NCI-H2081 (cell line): ENCODE measurements around the gene FBXW12.

ENCODE experiments used
- DNase-seq, 2 experiments: peaks; one replicate each; lab custom pipeline; 2025; lab: John Stamatoyannopoulos, UW

FBXW12 gene

GRCh38 chr3:48407542-48408099 lies 35.6 kb downstream of the FBXW12 start:
- no peak for DNase-seq

DNA sequence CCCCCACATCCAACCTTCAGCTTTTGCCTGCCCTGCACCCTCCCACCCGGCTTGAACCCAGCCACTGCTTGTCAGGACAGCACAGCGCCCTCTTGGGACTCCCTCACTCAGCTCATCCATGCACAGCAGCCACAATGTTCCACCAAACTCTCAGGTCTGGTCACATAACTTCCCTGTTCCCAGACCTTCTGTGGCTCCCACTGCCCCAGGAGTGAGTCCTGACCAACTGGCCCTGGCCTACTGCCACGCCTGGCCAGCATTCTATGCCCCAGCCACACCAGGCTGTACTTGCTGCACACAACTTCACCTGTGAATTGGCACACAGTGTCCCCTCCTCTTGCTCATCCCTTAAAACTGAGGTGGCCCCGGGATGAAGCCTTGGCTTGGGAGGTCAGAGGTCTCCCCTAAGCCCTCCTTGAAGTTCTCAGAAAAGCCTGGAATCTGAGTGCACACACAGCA lies 36.8 kb downstream of the FBXW12 start:
- no peak for DNase-seq

GRCh38 chr3:48409291-48410201 lies 37.5 kb downstream of the FBXW12 start:
- DNase-seq: no peak

GRCh38 chr3:48410205-48411040 lies 38.4 kb downstream of the FBXW12 start:
- no peak for DNase-seq

- DNase-seq: no peak
Measured at GRCh38 chr3:48411041-48411588, 39.1 kb downstream of the FBXW12 start.

- DNase-seq: no peak
Measured at GRCh38 chr3:48411606-48412374, 39.8 kb downstream of the FBXW12 start.

- no peak for DNase-seq
Measured at GRCh38 chr3:48412375-48413001, 40.5 kb downstream of the FBXW12 start.

- DNase-seq: no peak
Measured at GRCh38 chr3:48413086-48413485, 41.1 kb downstream of the FBXW12 start.

DNA sequence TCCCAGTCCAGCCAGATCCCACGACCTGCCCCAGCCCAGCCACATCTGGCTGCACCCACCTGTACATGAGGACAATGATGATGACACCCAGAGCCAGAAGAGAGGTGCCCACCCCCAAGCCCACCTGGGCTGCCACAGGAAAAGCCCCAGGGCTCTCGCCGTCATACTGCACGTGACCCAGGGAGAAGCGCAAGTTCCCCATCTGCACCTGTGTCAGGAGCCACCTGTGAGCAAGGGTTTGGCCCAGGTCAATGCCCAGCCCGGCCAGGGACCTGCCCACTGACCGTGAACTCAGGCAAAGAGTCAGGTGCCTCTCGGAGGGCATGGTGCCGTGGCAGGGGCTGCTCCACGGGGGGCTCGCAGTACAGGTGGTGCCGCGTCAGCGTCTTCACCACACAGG lies 41.6 kb downstream of the FBXW12 start:
- DNase-seq: no peak

DNA sequence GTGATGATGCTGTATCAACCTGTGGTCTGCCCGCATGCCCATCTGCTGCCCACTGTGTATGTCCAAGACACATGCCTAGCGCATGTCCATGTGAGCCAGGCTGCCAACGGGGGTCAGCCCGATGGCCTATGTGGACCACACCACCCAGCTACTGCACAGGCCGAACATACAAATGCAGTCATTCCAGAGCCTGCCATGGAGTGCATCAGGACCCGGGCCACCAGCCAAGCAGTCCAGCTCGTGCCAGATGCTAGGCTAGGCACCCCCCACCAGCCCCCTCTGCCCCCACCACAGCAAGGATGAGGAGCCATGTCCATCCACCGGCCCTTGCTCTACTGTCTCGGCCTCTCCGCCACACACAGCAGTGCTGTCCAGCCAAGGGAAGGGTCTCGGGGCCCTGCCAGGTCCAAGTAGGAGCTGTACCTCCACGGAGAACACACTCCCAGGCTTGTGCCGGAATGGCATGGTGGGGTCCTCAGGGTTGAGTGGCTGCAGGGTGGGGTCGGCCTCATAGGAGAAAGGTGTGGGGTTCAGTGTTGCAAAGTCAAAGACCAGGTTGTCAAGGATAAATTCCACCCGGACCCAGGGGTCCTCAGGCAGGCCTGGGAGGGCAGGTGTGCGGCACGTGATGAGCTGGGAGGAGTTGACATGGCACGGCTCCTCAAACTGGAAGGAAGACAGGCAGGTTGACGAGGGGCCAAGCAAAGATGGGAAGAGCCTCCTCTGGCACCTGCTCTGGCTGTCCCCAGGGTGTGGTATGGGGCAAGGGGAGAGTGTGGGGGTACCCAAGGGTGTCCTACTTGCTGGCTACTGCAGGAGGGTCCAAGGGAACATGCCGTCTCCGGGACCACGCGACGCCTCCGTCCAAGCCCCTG lies 42.6 kb downstream of the FBXW12 start:
- no peak for DNase-seq

- DNase-seq: no peak
Measured at GRCh38 chr3:48415251-48415953, 43.4 kb downstream of the FBXW12 start.

DNA sequence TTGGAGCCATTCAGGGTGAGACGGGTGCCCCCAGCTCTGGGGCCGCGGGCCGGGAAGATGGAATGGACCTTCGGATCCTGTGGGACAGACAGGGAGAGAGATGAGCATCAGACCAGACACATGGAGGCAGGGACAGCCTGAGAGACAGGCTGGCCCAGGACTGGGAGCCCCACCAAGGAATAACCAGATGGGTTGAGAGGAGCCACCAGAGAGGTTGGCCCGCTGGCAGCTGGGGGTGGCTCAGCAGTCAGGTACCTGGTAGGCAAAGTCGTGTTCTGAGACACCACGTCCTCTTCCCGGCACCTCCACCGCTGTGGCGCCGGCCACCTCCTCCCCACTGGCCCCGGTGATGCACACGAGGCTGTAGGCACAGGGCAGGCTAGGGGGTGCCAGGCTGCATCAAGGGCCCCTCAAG lies 44.1 kb downstream of the FBXW12 start:
- DNase-seq: no peak

GRCh38 chr3:48416546-48416945 lies 44.5 kb downstream of the FBXW12 start:
- no peak for DNase-seq

- DNase-seq: no peak
Measured at GRCh38 chr3:48417529-48418108, 45.6 kb downstream of the FBXW12 start.

- no peak for DNase-seq
Measured at GRCh38 chr3:48418140-48418539, 46.1 kb downstream of the FBXW12 start.

DNA sequence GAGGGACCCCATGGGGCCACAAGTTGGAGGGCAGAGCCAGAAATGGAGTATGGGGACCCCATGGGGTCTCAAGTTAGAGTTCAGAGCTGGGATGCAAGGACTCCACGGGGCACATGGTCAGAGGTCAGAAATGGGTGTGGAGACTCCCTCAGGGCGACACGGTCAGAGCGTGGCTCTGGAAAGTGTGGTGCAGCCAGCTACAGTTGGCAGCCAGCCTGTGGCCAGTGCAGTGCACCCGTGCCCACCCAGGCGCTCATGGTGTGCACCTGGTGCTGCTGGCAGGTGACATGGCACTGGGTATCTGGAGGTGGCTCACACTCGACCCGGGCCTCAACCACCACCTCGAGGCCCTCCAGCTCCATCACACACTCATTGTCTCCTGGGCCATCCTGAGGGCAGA lies 46.6 kb downstream of the FBXW12 start:
- DNase-seq: no peak

- DNase-seq: no peak
Measured at GRCh38 chr3:48419149-48419548, 47.1 kb downstream of the FBXW12 start.

DNA sequence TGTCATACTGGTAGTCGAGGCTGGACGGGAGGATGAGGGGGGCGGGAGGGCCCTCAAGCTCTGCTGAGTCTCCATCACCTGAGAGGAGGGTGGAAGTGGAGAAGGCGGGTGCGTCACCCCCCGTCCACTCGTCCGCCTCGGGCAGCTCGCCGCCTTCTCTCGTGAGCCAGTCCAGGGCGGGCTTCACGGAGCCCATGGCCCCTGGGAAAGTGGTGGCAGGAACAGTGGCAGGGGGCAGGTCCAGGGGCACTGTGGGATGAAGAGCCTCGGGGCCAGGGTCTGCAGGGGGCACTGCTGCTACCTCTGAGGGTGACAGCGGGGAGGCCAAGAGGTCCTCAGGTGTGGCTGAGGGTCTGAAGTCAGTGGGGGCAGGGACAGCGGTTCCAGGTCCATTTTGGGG lies 47.6 kb downstream of the FBXW12 start:
- DNase-seq: no peak

DNA sequence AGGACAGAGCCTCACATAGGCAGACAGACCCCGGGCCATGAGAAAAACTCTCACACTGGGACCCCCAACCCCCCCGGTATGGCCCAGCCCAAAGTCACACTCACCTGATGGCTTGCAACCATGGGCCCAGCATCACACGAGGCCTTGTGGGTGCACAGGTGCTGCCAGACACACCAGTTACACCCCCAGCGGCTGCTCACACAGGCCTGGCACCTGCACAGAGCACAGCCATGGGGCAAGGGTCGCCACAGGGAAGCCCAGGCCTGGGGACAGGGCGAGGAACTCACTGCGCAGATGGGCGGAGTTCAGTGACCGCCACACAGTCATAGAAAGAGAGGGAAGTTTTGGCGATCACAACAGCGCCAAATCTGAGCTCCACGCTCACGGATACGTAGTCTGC lies 48.5 kb downstream of the FBXW12 start:
- no peak for DNase-seq
